T47D (cell line): ENCODE data around the gene GYS2.
"Not testable (repeated sequence)": the region's sequence is repeated elsewhere in the genome, so short reads cannot be mapped to it uniquely, and the experiment has no call there.

Source experiments
- DNase-seq, 2 experiments: peaks; one replicate each; pipeline versions ENCODE4 v3.0.0 to v3.0.0-alpha.2; 2011 to 2012; ENCODE audit warnings: low read depth in 1 of 2, low spot score in 1 of 2
- JUND ChIP-seq: IDR thresholded peaks from 2 replicates; pipeline ENCODE4 v1.6.1; 2012; ENCODE audit warnings: low read depth
- in situ Hi-C: cut with HindIII; loops from 2 replicates; pipeline ENCODE4 v1.10.0; 2016; ENCODE audit warnings: low sequenced_read_pairs, low pct_unique_long_range_greater_than_20kb

Gene GYS2

GRCh38 chr12:21604245-21605101 is at the start of gene GYS2:
Gene GYS2 (minus strand): TSS chr12:21604847. CDS start chr12:21604592, 255 bp downstream.
- no peak for DNase-seq
- in situ Hi-C loops = no loop called here
- TF ChIP-seq JUND = no peak

- TF ChIP-seq JUND = no peak
Measured at GRCh38 chr12:21651821-21652220, 47.2 kb upstream of the GYS2 start.

GRCh38 chr12:21650997-21651396 is 46.4 kb upstream of the GYS2 start:
- no peak for TF ChIP-seq JUND
- in situ Hi-C loops = no loop called here
- no peak for DNase-seq

More at GRCh38 chr12:21651821-21652220, 47.2 kb upstream of the GYS2 start:
- no peak for DNase-seq
- in situ Hi-C loops = no loop called here

- in situ Hi-C loops = no loop called here
- TF ChIP-seq JUND = no peak
- no peak for DNase-seq
Measured at GRCh38 chr12:21649034-21649433, 44.4 kb upstream of the GYS2 start.

GRCh38 chr12:21648378-21648777 is 43.7 kb upstream of the GYS2 start:
- TF ChIP-seq JUND = no peak
- in situ Hi-C loops = no loop called here
- DNase-seq = no peak

- TF ChIP-seq JUND = no peak
- in situ Hi-C loops = no loop called here
- DNase-seq = no peak
Measured at GRCh38 chr12:21647179-21647578, 42.5 kb upstream of the GYS2 start.

GRCh38 chr12:21645041-21645500 is 40.4 kb upstream of the GYS2 start:
- in situ Hi-C loops, DNase-seq: not testable (repeated sequence)

- no peak for TF ChIP-seq JUND
- DNase-seq = no peak
- in situ Hi-C loops = no loop called here
Measured at GRCh38 chr12:21644516-21644915, 39.9 kb upstream of the GYS2 start.

GRCh38 chr12:21643758-21644157 is 39.1 kb upstream of the GYS2 start:
- no peak for TF ChIP-seq JUND
- DNase-seq = no peak
- in situ Hi-C loops = no loop called here

GRCh38 chr12:21642707-21643389 is 38.2 kb upstream of the GYS2 start:
- no peak for TF ChIP-seq JUND
- in situ Hi-C loops = no loop called here
- no peak for DNase-seq

GRCh38 chr12:21638054-21638891 is 33.6 kb upstream of the GYS2 start:
- in situ Hi-C loops = no loop called here
- no peak for DNase-seq
- TF ChIP-seq JUND = no peak

- no peak for TF ChIP-seq JUND
- DNase-seq = no peak
- in situ Hi-C loops = no loop called here
Measured at GRCh38 chr12:21634245-21634644, 29.6 kb upstream of the GYS2 start.
